Nephron progenitor cell (in vitro differentiated cells): ENCODE results near the gene SLC66A1.
A peak's percentile ranks its signal among the peaks of the same experiment; 100 is the strongest.

Experiments
- DNase-seq: peaks from one replicate; pipeline ENCODE4 v3.0.0; 2021
- H3K27ac Mint-ChIP-seq: 2 replicates; pipeline ENCODE4 v1.8.0; 2021; ENCODE audit warnings: mild to moderate bottlenecking, moderate library complexity, mixed read lengths
- H3K27me3 Mint-ChIP-seq: 2 replicates; pipeline ENCODE4 v1.8.0; 2021; ENCODE audit warnings: mild to moderate bottlenecking, low read depth, mixed read lengths; ENCODE audit not compliant: poor library complexity
- H3K36me3 Mint-ChIP-seq: 2 replicates; pipeline ENCODE4 v1.8.0; 2021; ENCODE audit warnings: low read depth, mixed read lengths
- H3K4me1 Mint-ChIP-seq: 2 replicates; pipeline ENCODE4 v1.8.0; 2021; ENCODE audit warnings: mixed read lengths
- H3K4me3 Mint-ChIP-seq: 2 replicates; pipeline ENCODE4 v1.8.0; 2021; ENCODE audit warnings: mild to moderate bottlenecking, moderate library complexity, mixed read lengths
- H3K9me3 Mint-ChIP-seq: 2 replicates; pipeline ENCODE4 v1.8.0; 2021; ENCODE audit warnings: mild to moderate bottlenecking, moderate library complexity, mixed read lengths
- TF ChIP-seq, protein P1 (sequence below): fragments of 200-600 bp; sonication (generic); IDR thresholded peaks from 2 replicates; pipeline ENCODE4 v1.5.0; 2021; ENCODE audit warnings: antibody characterized with exemption

The SLC66A1 gene

DNA sequence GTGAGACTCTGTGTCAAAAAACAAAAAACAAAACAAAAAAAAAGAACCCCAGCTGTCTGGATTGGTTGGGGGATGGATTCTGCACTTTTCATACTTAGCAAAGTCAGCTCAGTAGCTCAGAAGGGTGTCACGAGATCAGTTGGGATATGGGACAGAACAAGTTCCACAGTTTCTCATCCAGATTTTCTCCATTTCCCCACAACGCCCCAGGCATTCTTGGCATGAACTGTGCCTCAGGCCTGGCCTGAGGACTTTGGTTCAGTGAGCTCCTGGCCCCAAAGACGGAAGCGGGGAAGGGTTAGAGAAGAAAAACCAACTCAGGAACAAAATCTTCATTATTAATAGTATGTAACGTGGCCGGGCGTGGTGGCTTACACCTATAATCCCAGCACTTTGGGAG lies 2.1 kb upstream of the SLC66A1 start:
- TF ChIP-seq, protein P1, sequence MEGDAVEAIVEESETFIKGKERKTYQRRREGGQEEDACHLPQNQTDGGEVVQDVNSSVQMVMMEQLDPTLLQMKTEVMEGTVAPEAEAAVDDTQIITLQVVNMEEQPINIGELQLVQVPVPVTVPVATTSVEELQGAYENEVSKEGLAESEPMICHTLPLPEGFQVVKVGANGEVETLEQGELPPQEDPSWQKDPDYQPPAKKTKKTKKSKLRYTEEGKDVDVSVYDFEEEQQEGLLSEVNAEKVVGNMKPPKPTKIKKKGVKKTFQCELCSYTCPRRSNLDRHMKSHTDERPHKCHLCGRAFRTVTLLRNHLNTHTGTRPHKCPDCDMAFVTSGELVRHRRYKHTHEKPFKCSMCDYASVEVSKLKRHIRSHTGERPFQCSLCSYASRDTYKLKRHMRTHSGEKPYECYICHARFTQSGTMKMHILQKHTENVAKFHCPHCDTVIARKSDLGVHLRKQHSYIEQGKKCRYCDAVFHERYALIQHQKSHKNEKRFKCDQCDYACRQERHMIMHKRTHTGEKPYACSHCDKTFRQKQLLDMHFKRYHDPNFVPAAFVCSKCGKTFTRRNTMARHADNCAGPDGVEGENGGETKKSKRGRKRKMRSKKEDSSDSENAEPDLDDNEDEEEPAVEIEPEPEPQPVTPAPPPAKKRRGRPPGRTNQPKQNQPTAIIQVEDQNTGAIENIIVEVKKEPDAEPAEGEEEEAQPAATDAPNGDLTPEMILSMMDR = no peak
- Mint-ChIP-seq H3K4me3 (no peak overlapping the region), H3K9me3 (no peaks in the 10 kb centered on the region), H3K27ac (no peak overlapping the region), H3K4me1 (peaks cover 34% of the 10 kb centered on the region), H3K36me3 (peaks cover 36% of the 10 kb centered on the region), H3K27me3 (no peaks in the 10 kb centered on the region)
- no peak for DNase-seq

DNA sequence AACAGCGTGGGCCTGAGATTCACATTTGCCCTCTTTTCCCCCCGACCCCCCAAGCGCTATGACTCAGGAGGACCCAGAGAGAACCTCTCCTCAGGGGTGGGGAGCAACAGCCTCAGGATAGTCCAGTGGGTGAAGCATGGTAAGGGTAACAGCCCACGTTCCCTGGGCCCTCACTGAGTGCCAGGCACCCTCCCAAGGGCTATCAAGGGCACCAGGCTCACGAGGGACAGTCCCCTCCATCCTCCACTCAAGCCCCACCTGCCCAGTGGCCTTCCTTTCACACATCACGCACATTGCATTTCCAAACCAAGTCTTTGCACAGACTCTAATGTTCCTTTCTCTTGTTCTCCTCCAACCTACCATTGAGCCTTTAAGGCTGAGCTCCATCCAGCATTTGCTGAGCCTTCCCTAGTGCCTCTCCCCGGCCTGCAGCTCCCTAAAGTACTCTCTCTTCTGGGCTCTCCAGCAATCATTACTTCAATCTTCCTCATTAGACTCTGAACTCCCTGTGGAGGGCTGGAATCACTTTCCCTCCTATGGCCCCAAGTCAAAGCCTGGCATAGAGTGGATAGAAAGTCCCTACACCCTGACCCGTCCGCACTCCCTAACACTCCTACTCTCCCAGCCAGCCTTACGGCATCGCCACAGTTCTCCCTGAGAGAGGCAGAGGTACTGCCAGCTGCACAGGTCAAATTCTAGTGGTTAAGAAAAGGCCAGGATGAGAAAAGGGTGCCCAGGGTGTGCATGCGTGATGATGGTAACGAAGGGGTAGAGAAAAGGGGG lies 1.2 kb upstream of the SLC66A1 start:
- H3K27me3 Mint-ChIP-seq = no peaks in the 10 kb centered on the region
- peaks cover 41% of the 10 kb centered on the region for H3K4me1 Mint-ChIP-seq
- no peak for DNase-seq
- peak overlapping the region; percentile 89 for H3K4me3 Mint-ChIP-seq
- TF ChIP-seq, protein P1 = no peak
- H3K27ac Mint-ChIP-seq = no peak overlapping the region
- H3K9me3 Mint-ChIP-seq = no peaks in the 10 kb centered on the region
- H3K36me3 Mint-ChIP-seq = peaks cover 29% of the 10 kb centered on the region

DNA sequence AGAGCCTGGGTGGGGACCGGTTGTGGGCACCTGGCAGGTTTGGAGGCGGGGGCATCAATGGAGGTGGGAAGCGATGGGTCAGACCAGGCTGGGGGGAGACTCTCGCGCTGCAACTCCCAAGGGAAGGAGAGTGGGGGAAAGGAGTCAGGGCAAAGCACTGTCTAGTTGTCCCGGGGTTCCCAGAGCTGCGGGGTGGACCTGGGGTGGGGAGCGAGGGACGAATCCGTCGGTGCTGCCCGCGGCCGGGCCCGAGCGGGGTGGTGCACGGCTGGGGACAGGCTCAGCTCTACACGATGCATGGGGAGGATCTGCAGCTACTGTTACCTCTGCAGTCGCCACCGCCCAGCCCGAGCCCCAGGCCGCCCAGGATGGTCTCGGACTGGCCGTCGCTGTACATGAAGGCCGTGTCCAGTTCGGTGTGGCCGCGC lies 609 bp upstream of the SLC66A1 start:
- H3K27ac Mint-ChIP-seq = no peak overlapping the region
- no peaks in the 10 kb centered on the region for H3K9me3 Mint-ChIP-seq
- H3K4me1 Mint-ChIP-seq = peaks cover 47% of the 10 kb centered on the region

DNA sequence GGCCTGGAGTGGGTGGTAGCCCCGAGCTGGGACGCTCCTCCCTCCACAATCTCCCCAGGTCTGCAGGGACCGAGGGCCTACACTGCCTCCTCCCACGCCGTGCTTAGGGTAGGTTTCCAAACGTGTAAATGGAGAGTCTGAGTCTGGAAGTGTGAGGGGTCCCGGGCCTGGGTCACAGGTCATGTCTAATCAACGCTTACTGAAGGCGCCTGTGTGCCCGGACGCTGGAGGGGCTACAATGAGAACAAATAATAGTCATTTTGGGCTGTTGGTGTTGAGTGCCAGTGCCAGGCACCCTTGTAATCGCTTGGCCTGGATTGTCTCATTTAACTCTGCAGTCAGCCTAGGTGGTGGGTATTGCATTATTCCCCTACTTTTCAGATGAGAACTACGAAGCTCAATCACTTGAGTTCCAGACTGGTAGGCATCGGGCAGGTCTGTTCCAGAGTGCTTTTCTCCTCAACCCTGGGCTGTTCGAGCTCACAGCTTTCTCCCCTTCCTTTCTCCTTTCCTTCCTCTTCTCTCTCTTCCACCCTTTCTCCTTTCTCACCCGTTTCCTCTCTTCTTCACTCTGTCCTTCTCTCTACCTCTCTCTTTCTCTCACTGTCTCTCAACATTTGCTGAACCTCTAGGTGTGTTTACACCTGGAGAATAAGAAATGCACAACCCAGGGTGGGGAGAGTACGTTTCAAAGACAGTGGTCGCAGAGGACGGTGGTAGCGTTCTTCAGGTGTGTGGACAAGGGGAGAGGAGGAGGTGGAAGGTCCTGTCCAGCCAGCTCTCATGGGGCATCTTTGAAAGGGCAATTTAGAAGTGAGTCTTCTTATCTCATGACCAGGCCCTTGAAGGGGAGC lies 883 bp downstream of the SLC66A1 start:
- no peak for DNase-seq
- peaks cover 15% of the 10 kb centered on the region for H3K36me3 Mint-ChIP-seq
- no peaks in the 10 kb centered on the region for H3K27me3 Mint-ChIP-seq
- peaks cover 55% of the 10 kb centered on the region for H3K4me1 Mint-ChIP-seq
- H3K9me3 Mint-ChIP-seq = no peaks in the 10 kb centered on the region
- peak overlapping the region; percentile 78 for H3K4me3 Mint-ChIP-seq
- no peak overlapping the region for H3K27ac Mint-ChIP-seq
- TF ChIP-seq, protein P1 = no peak

More for the DNA sequence above, 609 bp upstream of the SLC66A1 start:
- DNase-seq = no peak
- Mint-ChIP-seq H3K4me3 (peak overlapping the region; percentile 89), H3K27me3 (no peaks in the 10 kb centered on the region), H3K36me3 (peaks cover 26% of the 10 kb centered on the region)
- TF ChIP-seq, protein P1 = no peak

DNA sequence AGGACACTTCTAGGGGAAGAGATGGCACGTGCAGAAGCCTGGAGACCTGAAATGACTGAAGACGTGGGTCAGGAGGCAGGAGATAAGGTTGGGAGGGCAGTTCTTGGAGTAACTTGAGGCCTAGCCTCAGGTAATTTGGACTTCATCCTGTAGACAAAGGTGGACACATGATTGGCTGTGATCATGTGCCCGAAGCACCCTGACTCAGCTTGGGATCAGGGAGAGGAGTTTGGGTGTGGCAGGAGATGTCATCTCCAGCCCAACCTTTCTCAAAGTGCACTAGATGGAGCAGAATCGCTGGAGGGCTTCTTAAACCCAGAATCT lies 1.5 kb downstream of the SLC66A1 start:
- Mint-ChIP-seq H3K9me3 (no peaks in the 10 kb centered on the region), H3K27me3 (no peaks in the 10 kb centered on the region), H3K27ac (no peak overlapping the region), H3K4me3 (peak overlapping the region; percentile 78), H3K36me3 (peaks cover 15% of the 10 kb centered on the region), H3K4me1 (peaks cover 59% of the 10 kb centered on the region)
- no peak for DNase-seq
- TF ChIP-seq, protein P1 = no peak
